Stimulated activated naive CD4-positive, alpha-beta T cell (primary cell): Measurements from ENCODE around the gene SPIRE1.
"Not testable (repeated sequence)": the region's sequence is repeated elsewhere in the genome, so short reads cannot be mapped to it uniquely, and the experiment has no call there.

Experiments used
- DNase-seq, 6 experiments: peaks; one replicate each; lab custom pipeline; 2025; lab: John Stamatoyannopoulos, UW

Gene SPIRE1

DNA sequence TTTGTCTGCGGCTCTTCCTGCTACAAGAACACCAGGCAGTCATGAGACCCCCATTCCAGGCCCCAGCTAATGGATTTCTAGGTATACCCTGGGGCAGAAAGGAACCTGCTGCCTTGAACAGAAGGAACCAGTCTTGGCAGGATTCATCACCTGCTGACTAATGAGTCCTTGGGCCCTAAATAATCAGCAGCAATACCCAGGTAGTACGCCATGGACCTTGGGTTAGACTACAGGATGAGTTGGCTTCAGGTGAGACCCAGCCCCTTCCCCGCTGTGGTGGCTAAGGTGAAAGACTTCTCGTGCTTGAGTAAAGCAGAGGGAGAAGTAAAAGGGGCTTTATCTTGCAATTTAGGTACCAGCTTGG is 105.0 kb downstream of the SPIRE1 start:
- no peak for DNase-seq

DNA sequence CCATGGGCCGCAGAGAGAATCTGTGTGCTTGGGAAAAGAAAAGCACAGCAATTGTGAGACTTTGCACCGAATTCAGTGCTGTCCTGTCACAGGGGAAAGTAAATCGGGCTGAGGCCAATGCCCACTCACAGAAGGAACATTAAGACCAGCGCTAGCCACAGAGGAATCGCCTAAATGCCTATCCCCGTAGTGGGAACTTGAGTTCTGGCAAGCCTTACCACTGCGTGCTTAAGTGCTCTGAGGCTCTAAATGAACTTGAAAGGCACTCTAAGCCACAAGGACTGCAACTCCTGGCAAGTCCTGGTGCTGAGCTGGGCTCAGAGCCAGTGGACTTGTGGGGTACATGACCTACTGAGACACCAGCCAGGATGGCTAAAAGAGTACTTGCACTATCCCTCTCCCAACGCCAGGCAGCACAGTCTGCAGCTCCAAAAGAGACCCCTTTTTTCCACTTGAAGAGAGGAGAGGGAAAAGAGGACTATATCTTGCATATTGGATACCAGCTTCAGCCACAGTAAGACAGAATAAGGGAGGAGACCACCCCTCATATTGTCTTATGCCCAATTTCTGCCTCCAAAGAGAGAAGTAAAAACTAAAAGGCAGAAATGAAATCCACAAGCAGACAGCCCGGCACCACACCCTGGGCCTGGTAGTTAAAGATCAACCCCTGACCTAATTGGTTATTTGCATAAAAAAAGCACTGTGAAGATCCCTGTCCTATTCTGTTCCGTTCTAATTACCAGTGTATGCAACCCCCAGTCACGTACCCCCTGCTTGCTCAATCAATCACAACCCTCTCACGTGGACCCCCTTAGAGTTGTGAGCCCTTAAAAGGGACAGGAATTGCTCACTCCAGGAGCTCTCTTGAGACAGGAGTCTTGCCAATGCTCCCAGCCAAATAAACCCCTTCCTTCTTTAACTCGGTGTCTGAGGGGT is 105.7 kb downstream of the SPIRE1 start:
- DNase-seq, result not testable (repeated sequence)

DNA sequence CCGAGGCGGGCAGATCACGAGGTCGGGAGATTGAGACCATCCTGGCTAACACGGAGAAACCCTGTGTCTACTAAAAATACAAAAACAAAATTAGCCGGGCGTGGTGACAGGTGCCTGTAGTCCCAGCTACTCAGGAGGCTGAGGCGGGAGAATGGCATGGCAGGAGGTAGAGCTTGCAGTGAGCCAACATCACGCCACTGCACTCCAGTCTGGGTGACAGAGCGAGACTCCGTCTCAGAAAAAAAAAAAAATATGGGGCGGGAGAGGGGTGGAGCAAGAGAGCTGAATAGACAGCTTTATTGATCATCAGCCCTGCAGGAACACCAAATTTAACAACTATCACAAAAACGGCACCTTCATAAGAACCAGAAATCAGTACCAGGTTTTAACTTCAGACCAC is 106.4 kb downstream of the SPIRE1 start:
- DNase-seq, result not testable (repeated sequence)

DNA sequence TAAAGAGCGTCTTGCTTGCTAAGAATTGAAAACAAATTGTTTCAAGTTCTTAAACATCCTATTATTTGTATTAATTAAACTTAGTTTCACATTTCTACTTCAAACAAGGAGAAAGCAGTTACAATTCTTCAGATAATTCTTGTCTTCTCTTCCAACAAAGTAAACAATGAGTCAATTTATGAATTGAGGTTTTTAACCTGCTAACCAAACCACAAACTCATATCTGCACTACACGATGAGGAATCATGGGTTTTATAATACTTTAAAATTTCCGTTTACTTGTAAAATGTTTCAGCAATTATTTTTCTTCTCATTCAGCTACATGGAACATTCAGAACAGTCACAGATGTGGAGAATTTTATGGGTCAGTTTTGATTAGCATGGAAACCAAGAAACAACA is 114.2 kb downstream of the SPIRE1 start:
- DNase-seq, result no peak

DNA sequence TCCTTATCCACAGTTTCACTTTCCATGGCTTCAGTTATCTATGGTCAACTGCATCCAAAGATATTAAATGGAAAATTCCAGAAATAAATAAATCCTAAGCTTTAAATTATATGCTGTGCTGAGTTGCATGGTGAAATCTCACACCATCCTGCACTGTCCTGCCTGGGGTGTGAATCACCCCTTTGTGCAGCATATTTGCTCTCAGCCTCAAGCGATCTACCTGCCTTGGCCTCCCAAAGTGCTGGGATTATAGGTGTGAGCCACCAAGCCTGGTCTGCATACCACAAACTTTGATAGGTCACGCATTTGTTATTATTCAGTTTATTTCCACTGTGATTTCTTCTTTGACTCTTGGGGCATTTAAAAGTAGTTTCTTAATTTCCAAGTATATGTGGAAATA is 117.2 kb downstream of the SPIRE1 start:
- no peak for DNase-seq

DNA sequence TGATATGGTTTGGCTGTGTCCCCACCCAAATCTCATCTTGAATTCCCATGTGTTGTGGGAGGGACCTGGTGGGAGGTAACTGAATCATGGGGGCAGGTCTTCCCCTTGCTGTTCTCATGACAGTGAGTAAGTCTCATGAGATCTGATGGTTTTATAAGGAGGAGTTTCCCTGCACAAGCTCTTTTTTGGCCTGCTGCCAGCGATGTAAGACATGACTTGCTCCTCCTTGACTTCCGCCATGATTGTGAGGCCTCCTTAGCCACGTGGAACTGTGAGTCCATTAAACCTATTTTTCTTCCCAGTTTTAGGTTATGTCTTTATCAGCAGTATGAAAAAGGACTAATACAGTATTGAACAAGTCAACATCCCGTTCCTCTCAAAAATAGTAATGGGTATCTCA is 118.7 kb downstream of the SPIRE1 start:
- not testable (repeated sequence) for DNase-seq

DNA sequence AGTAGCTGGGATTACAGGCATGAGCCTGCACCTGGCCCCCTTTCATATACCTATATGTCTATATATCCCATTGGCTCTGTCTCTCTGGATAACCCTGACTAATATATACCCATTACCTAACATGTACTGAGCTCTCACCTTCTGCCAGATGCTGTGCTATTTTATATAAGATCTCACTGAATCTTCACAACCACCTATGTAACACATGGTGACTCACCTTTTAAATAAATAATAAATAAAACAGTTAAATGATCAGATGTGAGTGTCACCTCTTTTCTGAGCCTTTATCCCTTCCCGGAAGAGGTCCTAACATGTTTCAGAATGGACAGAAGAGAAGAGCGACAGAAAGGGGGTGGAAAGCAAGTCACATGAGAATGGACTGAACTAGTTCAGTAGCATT is 123.1 kb downstream of the SPIRE1 start:
- DNase-seq, result no peak

DNA sequence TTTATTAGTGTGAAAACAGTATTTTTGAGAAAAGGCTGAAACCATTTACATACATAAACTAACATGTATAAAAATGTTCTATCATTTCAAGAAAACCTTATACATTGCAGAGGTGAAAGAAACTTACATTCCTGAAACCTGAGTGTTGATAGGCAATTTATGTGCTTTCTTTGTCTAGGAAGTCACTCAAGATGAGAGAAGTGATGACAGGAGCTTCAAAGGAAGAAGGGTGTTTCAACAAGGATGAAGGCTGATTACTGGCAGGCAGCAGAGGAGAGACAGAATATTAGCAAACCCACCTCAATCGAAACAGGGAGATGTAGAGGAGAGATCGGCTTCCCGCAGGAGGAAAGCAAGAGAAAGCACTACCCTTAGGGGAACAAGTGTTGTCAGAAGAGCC is 125.2 kb downstream of the SPIRE1 start:
- DNase-seq, result no peak

DNA sequence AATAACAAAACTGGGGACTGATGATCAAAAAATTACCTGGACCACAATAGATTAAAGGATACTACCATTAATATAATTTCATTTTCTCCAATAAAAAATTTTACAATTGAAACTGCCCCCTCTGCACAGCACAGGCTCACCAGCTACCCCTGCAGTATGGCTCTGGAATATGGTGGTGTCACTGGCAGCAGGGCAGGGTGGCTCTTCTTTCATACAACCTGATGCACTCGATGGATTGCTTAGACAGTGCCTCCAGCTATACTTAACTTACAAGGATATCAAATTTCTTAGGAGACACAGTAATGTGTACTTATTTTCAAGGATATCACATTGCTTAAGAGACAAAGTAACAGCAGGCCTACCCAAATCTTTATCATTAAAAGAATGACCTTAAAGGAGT is 126.2 kb downstream of the SPIRE1 start:
- no peak for DNase-seq

DNA sequence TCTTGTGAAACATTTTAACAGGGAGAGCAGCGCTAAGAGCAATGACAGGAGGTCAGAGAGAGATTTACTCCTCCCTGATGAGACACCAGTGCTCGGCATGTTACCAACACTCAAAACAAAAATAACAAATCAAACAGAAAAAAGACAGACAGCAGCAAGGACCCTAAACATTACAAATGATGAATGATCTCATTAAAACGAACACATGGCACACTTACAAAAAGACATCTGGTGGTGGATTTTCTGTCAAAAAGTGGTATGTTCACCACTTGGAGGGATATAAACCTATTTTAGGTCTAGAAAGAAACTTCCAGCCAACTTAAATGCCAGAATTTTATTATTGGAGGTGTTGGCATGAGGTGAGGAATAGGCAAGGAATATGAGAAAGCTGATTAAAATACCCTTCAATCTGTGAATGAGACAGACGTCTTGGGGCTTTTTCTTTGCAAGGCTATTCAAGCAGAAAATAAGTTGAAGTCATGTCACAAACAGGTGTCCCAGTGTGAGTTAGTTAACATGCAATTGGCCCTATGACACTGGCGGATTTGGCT is 137.4 kb downstream of the SPIRE1 start:
- DNase-seq, result no peak

DNA sequence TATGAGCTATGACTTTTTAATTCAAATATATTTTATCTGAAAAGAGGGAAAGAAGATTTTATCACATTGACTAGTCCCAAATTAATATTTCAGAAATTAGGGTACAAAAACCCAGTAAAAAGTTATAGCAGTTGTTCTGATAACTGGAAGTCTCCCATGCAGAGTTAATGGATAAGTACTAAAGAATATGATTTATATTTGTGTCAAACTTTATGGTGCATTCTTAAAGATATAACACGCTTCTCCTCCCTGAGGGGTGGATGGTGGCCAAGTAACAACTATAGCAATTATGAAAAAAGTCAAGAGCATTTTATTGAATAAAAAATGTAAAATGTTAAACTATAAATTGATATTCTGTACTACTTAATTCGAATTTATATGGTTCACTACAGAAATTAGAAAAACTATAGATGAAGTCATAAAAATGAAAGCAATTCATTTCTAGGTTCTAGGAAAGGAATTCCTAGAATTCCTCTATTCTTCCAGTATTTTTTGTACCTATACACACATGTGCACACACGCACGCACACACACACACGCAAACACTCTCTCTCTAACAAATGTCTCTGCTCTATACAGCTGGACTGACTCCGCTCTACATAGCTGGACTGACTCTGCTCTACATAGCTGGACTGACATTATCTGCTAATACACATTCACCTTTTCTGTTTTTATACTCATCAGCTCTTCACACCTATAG is 138.9 kb downstream of the SPIRE1 start:
- no peak for DNase-seq

DNA sequence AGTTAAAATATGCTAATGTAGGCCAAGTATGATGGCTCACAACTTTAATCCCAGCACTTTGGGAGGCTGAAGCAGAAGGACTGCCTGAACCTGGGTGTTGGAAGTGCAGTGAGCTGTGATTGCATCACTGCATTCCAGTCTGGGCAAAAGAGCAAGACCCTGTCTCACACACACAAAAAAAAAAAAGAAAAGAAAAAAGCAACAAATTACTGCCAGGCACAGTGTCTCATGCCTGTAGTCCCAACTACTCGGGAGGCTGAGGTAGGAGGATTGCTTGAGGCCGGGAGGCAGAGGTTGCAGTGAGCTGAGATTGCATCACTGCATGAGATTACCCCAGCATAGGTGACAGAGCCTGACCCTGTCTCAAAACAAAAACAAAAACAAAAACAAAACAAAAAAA is 139.6 kb downstream of the SPIRE1 start:
- DNase-seq, result no peak

DNA sequence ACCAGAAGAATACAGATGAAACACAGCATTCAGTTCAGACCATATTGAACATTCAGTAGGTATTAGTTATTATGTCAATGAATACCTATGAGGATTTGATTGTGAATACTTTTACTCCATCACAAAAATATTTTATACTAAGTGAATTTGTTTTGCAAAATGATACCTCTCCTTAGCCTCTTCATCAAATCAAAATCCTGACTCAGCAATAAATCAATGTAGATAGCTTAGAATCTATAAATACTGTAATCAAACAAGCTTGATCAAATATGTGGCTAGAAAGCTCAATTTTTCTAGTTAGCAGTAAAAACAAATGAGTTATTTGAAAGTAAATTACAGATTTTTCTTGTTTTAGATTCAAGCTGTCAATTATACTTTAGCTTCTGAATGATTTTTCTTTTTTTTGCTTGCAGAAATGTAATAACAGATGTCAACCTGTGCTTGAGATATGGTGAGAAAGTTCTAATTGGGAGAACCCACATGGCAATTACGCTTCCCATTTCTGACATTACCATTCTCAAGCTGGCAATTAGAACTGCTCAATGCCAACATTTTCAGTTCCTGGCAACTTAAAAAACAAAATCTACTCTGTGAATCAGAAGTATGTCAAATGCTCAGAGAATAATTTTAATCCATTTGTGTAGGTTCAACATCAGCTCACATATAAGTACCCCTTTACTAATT is 140.6 kb downstream of the SPIRE1 start:
- DNase-seq, result no peak

DNA sequence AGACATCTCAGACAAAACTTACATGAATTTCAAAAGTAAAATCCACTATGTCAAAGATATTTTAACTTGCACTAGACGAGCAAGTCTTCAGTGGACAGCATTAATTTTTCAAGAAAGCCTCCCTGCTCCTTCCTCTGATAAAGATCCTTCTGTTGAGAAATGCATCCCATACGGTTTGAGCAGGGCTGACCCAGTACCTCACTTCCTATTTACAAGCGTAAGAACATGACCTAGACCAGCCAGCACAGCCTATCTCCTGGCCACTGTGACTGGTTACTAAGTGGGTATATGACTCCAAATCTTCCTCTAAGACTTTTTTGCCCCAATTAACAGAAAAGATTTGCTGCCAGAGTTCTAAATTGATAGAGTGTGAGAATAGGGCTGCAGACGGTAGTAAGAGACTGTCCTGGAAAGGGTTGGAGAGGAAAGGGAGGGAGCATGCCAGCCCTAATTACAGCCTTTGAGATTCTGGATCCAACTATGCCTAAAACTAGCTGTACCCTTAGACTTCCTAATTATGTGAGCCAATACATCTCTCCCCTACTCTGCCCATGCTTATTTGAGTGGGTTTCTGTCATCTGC is 141.8 kb downstream of the SPIRE1 start:
- no peak for DNase-seq

DNA sequence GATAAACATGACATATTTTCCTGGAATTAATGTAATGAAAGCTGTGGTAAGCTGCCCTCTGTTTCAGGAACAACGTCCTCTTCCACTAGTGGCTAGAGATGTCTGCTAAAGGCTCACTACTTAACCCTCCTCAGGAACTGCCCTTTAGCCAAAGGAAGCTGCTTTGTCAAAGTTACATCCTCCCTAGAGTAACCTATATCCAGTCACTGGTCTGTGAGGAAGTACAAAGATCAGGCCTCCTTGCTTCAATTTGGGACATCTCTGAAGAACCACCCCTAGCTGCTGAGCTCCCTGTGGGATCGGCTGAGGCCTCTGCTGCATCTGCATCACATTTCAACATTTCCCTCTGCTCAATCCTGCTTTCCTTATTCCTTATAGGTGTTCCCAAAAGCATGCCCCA is 142.4 kb downstream of the SPIRE1 start:
- no peak for DNase-seq

DNA sequence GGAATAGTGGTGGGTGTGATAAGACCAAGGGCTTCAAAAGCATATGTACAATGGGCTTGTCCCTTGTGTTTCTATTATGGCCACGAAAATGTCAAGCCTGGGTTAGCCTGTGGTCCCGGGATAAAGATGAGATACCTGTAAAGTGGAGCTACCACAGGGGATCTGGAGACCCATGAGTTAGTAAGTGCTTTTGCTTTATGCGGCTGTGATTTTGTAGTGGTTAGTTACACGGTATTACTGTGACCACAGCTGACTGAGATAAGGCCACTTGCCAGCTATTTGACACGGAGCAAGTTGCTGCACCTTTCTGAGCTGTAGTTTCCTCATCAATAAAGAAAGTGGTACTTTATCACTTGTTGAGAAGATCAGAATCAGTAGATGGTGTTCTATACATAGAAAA is 150.9 kb downstream of the SPIRE1 start:
- DNase-seq, result no peak

DNA sequence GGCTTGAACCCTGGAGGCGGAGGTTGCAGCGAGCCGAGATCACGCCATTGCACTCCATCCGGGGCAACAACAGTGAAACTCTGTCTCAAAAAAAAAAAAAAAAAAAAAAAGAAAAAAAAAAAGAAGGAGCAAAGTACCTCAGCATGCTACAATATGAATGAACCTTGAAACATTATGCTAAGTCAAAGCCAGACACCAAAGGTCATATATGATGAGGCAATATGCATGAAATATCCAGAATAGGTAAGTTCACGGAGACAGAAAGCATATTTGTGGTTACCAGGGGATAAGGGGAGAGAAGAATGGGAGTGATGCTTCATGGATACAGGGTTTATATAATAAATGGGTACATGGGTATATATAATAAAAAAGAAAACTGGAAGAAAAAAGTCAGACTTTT is 156.9 kb downstream of the SPIRE1 start:
- no peak for DNase-seq

DNA sequence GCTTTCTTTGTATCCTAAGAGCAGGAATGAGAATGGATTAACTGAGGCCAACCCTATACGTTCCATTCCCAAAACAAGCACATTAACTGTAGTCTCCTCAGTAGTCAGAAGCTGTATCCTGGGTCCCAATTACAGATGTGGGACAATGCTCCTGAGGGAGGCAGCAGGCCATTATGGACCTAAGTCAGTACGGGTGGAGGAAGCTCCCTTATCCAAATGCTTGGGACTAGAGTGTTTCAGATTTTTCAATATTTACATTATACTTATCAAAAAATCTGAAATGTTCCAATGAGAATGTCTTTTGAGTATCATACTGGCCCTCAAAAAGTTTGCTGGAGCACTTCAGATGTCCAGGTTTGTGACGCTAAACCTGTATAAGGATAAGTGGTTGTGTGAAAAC is 160.1 kb downstream of the SPIRE1 start:
- no peak for DNase-seq

DNA sequence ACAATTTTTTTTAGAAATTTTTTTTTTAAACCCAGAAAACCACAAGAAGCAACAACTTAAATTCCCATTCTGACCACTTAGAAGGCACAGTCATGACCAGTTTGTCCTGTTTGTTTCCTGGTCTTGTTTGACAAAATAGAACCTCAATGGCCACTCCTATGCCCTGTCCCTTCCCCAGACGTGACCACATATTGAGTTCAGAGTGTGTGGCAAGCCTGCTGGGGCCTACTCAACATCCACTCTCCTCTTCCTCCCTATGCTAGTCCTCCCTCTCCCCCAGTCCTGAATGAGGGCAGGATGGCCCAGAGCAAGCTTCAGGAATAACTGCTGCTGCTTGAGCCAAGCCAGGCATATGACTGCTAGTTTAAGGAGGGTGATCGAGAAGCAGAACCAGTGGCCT is 160.6 kb downstream of the SPIRE1 start:
- DNase-seq, result no peak

DNA sequence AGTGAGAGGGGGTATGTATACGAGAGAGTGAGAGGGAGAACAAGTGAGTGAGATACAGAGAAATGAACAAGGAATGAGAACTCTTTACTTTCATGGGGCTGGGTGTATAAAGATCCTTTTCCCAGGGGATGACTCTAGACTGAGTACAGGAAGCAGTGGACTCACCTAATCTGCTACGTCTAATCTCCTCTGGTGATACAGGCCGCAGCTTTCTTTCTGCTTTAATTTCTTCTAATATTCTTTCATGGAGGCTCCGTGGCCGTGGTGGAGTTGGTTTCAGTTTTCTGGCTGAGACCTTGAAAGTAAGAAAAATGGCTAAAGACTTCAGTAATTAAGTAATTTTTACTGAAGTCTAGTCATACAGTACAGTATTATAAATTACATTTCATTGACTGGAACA is 165.0 kb downstream of the SPIRE1 start:
- DNase-seq, result no peak

DNA sequence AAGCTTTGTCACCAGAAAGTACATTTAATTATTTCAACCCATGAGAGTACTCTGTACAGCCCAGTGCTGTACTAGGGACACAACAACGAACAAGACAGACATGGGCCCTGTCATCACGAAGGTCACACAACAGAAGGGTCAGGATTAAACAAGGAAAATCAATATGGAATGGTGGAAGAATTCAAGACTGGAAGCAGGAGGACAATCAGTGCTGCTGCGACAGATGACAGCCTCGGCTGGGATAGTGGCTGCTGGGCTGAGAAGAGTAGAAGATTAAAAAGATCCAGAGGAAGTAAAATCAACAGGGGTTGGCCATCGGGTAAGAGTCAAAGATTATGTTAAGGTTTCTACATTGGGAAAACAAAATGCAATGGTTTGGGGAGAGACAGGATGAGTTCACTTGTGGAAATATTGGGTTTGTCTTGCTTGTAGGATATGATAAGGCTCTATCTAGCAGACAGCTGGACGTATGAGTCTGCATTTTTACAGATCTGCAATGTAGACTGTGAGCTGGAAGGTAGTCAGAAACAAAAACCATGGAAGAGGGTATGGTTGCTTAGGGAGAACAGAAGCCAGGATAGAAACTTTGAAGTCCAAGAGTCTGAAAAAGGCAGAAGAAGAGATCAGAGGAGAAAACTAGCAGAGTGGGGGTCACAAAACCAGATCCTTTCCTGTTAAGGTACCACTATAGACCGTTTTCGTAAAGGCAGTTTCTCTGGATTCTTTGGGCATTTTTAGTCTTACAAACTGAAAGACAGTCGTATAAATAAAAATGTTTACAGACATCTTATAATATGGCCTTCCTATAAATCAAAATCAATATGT is 166.1 kb downstream of the SPIRE1 start:
- DNase-seq, result no peak
